Hepatocyte (in vitro differentiated cells): ENCODE data around the gene ZNF185. TPM values are rescaled to one million over a fixed set of nuclear protein-coding genes. Genes with fewer than 3 reads are reported as not detected.

Experiments
- DNase-seq: peaks from one replicate; pipeline ENCODE4 v3.0.0-alpha.2; 2016; ENCODE audit warnings: low spot score
- H2AFZ ChIP-seq: fragments of 200-600 bp; sonication (generic); 2 replicates; pipeline ENCODE4 v1.6.0; 2016; ENCODE audit warnings: antibody characterized with exemption, mild to moderate bottlenecking
- H3K27ac ChIP-seq: fragments of 200-600 bp; sonication (generic); 2 replicates; pipeline ENCODE4 v1.5.1; 2016; ENCODE audit warnings: mild to moderate bottlenecking
- H3K27me3 ChIP-seq: fragments of 200-600 bp; sonication (generic); 2 replicates; pipeline ENCODE4 v1.6.1; 2016
- H3K36me3 ChIP-seq: fragments of 200-600 bp; sonication (generic); replicated peaks from 2 replicates; pipeline ENCODE4 v1.5.1; 2016; ENCODE audit warnings: low read depth; ENCODE audit not compliant: insufficient read depth
- H3K4me1 ChIP-seq: fragments of 200-600 bp; sonication (generic); 2 replicates; pipeline ENCODE4 v1.5.1; 2016; ENCODE audit warnings: mild to moderate bottlenecking, moderate library complexity; ENCODE audit not compliant: insufficient read depth
- H3K4me2 ChIP-seq: fragments of 200-600 bp; sonication (generic); 2 replicates; pipeline ENCODE4 v1.6.0; 2016
- H3K4me3 ChIP-seq: fragments of 200-600 bp; sonication (generic); 2 replicates; pipeline ENCODE4 v1.5.1; 2016; ENCODE audit warnings: mild to moderate bottlenecking
- H3K79me2 ChIP-seq: fragments of 200-600 bp; sonication (generic); 2 replicates; pipeline ENCODE4 v1.6.0; 2017; ENCODE audit warnings: mild to moderate bottlenecking
- H3K9me2 ChIP-seq: fragments of 200-600 bp; sonication (generic); replicated peaks from 2 replicates; pipeline ENCODE4 v1.6.0; 2017; ENCODE audit warnings: mild to moderate bottlenecking; ENCODE audit not compliant: insufficient read depth
- H3K9me3 ChIP-seq: fragments of 200-600 bp; sonication (generic); 2 replicates; pipeline ENCODE4 v1.5.1; 2016; ENCODE audit warnings: low read depth, mild to moderate bottlenecking
- H4K20me1 ChIP-seq: fragments of 200-600 bp; sonication (generic); 2 replicates; pipeline ENCODE4 v1.6.0; 2016; ENCODE audit warnings: mild to moderate bottlenecking; ENCODE audit not compliant: insufficient read depth, poor library complexity, severe bottlenecking
- EZH2 ChIP-seq: fragments of 200-600 bp; sonication (generic); IDR thresholded peaks from 2 replicates; pipeline ENCODE4 v1.6.1; 2016; ENCODE audit warnings: antibody characterized with exemption, mild to moderate bottlenecking, borderline replicate concordance
- EZH2phosphoT487 ChIP-seq: fragments of 200-600 bp; sonication (generic); IDR thresholded peaks from one replicate; pipeline ENCODE4 v1.6.1; 2018; ENCODE audit warnings: antibody characterized with exemption, mild to moderate bottlenecking, low read depth, moderate library complexity; ENCODE audit not compliant: unreplicated experiment, severe bottlenecking
- WGBS: methylation state at CpG from one replicate; pipeline ENCODE4 v1.1.6; 2016; ENCODE audit warnings: low lambda C conversion rate; ENCODE audit errors: missing lambda C conversion rate; 5-methylcytosine and 5-hydroxymethylcytosine counted together
- polyA plus RNA-seq: library from polyadenylated mRNA; unstranded; fragments of >200 nt; fragmentation: Nextera tagmentation; extraction: Ambion mirVana; gene quantifications from 2 replicates; pipeline ENCODE4 v1.2.1, GENCODE V29; 2016
- total RNA-seq: library from RNA; depleted of rRNA; stranded (reverse); fragments of >200 nt; gene quantifications from 2 replicates; pipeline ENCODE4 v1.2.3, GENCODE V29; 2014
- TF ChIP-seq, protein P1 (sequence below): fragments of 200-600 bp; sonication (generic); IDR thresholded peaks from 2 replicates; pipeline ENCODE4 v1.5.1; 2016; ENCODE audit warnings: antibody characterized with exemption, mild to moderate bottlenecking; ENCODE audit not compliant: poor library complexity

Gene ZNF185
- total and polyA plus RNA-seq, 2 experiments from 2014 or later, result 10.8 to 18.1 TPM

DNA sequence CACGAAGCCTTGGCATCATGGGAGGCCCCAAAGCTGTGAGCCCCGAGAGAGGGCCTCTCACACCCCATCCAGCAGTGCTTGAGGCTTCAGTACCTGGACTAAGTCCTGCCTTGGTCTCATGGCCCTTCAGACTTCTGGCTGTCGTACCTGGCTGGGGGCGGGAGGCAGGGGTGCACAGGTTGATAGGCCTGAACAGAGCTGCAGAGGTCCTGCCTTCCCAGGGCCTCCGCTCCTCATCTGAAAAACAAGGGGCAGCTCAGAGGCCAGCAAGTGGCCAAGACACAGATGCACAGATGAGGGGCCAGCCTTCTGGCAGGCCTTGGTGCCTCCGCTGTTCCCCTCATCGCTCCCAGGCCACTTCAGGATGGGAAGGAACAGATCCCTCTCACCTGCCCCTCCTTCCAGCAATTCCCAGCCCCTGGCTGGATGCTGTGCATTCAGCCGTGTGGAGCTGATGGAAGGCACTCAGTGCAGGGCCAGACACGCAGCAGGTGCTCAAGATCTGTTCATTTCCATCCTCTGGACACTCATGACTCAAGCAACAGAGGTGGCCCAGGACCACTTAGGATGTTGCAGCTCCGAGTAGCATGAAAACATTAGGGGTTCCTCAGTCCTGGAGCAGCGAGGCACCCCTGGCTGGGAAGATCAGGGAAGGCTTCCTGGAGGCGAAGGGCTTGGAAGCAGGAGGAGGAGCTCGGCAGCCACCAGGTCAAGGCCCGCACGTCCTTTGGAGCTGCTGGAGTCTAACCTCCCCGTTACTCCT lies 1.4 kb downstream of the ZNF185 start:
- DNase-seq, result no peak
- Histone ChIP-seq H3K79me2 (no peaks in the 10 kb centered on the region), H2AFZ (no peak overlapping the region), H3K4me2 (peak overlapping the region; percentile 82), H3K27me3 (no peaks in the 10 kb centered on the region), H3K27ac (no peak overlapping the region), H3K9me3 (no peaks in the 10 kb centered on the region), H3K36me3 (no peaks in the 10 kb centered on the region), H3K4me3 (no peak overlapping the region), H3K4me1 (no peaks in the 10 kb centered on the region), H3K9me2 (no peaks in the 10 kb centered on the region), H4K20me1 (no peaks in the 10 kb centered on the region)
- TF ChIP-seq EZH2phosphoT487, result no peak
- WGBS, result 78% methylated on average over 16 of the region's 16 CpGs

DNA sequence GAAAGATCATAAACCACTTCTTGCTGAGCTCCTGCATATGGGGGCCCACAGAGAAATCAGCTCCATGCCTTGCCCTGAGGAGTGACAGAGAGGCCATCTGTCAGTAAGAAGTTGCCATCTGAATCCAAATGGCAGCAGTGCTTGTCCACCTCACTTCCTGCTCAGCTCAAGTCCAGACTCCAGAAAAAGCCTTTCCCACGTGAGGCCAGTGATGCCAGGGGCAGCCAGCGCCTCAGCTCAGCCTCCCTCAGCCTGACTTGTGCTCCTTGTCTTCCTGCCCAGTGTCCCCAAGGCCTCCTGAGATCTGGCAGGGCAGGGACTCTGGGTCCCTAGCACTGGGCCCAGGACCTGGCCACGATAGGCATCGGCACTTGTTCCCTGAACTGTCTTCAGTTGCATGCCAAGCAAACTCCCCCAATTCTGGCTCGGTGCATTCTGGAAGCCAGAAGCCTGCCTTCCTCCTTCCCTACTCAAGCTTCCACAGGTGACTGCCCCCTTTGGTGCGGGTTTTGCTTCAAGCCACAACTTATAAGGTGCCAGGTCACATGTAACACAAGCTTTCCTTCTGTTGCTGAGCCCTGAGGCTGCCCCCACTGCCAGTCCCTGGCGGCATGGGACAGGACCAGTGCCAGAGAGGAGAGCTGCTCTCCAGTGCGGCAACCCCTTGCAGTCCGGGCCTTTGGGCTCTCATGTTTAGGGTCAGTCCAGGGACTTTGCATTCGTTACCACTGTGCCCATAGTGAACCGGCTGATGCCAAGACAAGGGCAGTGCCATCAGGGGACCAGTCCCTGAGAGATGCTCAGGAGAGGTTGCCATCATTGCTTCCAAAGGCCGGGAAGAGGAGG lies 2.2 kb downstream of the ZNF185 start:
- Histone ChIP-seq H4K20me1 (no peaks in the 10 kb centered on the region), H3K9me2 (no peaks in the 10 kb centered on the region), H3K9me3 (no peaks in the 10 kb centered on the region), H3K4me1 (no peaks in the 10 kb centered on the region), H3K4me3 (no peak overlapping the region), H3K36me3 (no peaks in the 10 kb centered on the region), H3K27ac (no peak overlapping the region), H3K79me2 (no peaks in the 10 kb centered on the region), H3K27me3 (no peaks in the 10 kb centered on the region), H3K4me2 (no peak overlapping the region), H2AFZ (no peak overlapping the region)
- WGBS, result 78% methylated on average over 12 of the region's 12 CpGs
- no peak for TF ChIP-seq EZH2phosphoT487
- TF ChIP-seq, protein P1, sequence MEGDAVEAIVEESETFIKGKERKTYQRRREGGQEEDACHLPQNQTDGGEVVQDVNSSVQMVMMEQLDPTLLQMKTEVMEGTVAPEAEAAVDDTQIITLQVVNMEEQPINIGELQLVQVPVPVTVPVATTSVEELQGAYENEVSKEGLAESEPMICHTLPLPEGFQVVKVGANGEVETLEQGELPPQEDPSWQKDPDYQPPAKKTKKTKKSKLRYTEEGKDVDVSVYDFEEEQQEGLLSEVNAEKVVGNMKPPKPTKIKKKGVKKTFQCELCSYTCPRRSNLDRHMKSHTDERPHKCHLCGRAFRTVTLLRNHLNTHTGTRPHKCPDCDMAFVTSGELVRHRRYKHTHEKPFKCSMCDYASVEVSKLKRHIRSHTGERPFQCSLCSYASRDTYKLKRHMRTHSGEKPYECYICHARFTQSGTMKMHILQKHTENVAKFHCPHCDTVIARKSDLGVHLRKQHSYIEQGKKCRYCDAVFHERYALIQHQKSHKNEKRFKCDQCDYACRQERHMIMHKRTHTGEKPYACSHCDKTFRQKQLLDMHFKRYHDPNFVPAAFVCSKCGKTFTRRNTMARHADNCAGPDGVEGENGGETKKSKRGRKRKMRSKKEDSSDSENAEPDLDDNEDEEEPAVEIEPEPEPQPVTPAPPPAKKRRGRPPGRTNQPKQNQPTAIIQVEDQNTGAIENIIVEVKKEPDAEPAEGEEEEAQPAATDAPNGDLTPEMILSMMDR, result no peak
- no peak for TF ChIP-seq EZH2
- no peak for DNase-seq

DNA sequence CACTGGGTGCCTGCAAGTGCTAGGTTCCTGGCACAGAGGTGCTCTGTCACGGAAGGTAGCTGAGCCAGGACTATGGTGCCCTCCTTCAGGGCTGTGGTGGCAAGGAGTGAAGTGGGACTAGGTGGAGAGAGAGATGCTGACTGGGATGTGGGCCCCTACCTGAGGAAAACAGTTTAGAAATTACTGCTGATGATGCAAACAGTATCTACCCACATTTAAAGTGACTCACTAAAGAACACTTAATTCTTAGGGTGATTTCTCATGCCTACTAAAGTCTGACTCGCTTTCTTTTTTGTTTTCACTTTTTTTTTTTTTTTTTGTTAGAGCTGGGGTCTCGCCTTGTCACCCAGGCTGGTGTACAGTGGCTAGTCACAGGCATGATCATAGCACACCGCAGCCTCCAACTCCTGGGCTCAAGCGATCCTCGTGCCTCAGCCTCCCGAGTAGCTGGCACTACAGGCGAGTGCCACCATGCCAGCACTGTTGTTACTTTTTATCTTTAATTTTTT lies 3.1 kb downstream of the ZNF185 start:
- Histone ChIP-seq H3K4me1 (no peaks in the 10 kb centered on the region), H3K27me3 (no peaks in the 10 kb centered on the region), H3K27ac (no peak overlapping the region), H2AFZ (no peak overlapping the region), H3K4me3 (no peak overlapping the region), H3K9me3 (no peaks in the 10 kb centered on the region), H3K36me3 (no peaks in the 10 kb centered on the region), H3K79me2 (no peaks in the 10 kb centered on the region), H3K9me2 (no peaks in the 10 kb centered on the region), H3K4me2 (no peak overlapping the region), H4K20me1 (no peaks in the 10 kb centered on the region)
- TF ChIP-seq, protein P1, result no peak
- no peak for TF ChIP-seq EZH2
- TF ChIP-seq EZH2phosphoT487, result no peak
- 83% methylated on average over 8 of the region's 8 CpGs for WGBS
- DNase-seq, result no peak
